Mononuclear cell (primary cell): ENCODE data around the gene SLC35E1. TPM values are rescaled to one million over a fixed set of nuclear protein-coding genes. Genes with fewer than 3 reads are reported as not detected.
"Not testable (repeated sequence)": the region's sequence is repeated elsewhere in the genome, so short reads cannot be mapped to it uniquely, and the experiment has no call there.

ENCODE experiments used
- H3K27me3 ChIP-seq: 2 replicates; pipeline ENCODE4 v1.6.0; 2011; ENCODE audit warnings: low read length, control low read depth; ENCODE audit not compliant: insufficient read depth
- H3K4me1 ChIP-seq: 2 replicates; pipeline ENCODE4 v1.5.1; 2011; ENCODE audit warnings: mild to moderate bottlenecking, low read length, control low read depth; ENCODE audit not compliant: insufficient read depth
- H3K4me3 ChIP-seq: 2 replicates; pipeline ENCODE4 v1.5.1; 2011; ENCODE audit warnings: mild to moderate bottlenecking, low read length, moderate library complexity
- H3K9me3 ChIP-seq: 2 replicates; pipeline ENCODE4 v1.5.1; 2011; ENCODE audit warnings: low read depth, mild to moderate bottlenecking, control low read depth, low read length
- total RNA-seq: library from RNA; depleted of rRNA; stranded (reverse); fragments of >200 nt; gene quantifications from one replicate; pipeline ENCODE4 v1.2.3, GENCODE V29; 2012

The SLC35E1 gene
- total RNA-seq, 1 donor, result 38.5 TPM

GRCh38 chr19:16518483-16519229 is 53.6 kb downstream of the SLC35E1 start:
- no peaks in the 10 kb centered on the region for H3K4me1 ChIP-seq
- no peaks in the 10 kb centered on the region for H3K27me3 ChIP-seq
- no peak overlapping the region for H3K4me3 ChIP-seq
- no peaks in the 10 kb centered on the region for H3K9me3 ChIP-seq

GRCh38 chr19:16518061-16518460 is 54.2 kb downstream of the SLC35E1 start:
- Histone ChIP-seq H3K27me3 (no peaks in the 10 kb centered on the region), H3K9me3 (no peaks in the 10 kb centered on the region)

GRCh38 chr19:16516923-16517610 is 55.1 kb downstream of the SLC35E1 start:
- no peaks in the 10 kb centered on the region for H3K9me3 ChIP-seq
- H3K4me3 ChIP-seq, result no peak overlapping the region
- no peaks in the 10 kb centered on the region for H3K27me3 ChIP-seq
- no peaks in the 10 kb centered on the region for H3K4me1 ChIP-seq

More at GRCh38 chr19:16518061-16518460, 54.2 kb downstream of the SLC35E1 start:
- Histone ChIP-seq H3K4me1 (no peaks in the 10 kb centered on the region), H3K4me3 (no peak overlapping the region)

GRCh38 chr19:16516381-16516780 is 55.8 kb downstream of the SLC35E1 start:
- Histone ChIP-seq H3K4me3 (no peak overlapping the region), H3K4me1 (no peaks in the 10 kb centered on the region), H3K27me3 (no peaks in the 10 kb centered on the region), H3K9me3 (no peaks in the 10 kb centered on the region)

GRCh38 chr19:16514383-16515019 is 57.7 kb downstream of the SLC35E1 start:
- no peaks in the 10 kb centered on the region for H3K4me1 ChIP-seq
- H3K4me3 ChIP-seq, result no peak overlapping the region
- H3K27me3 ChIP-seq, result no peaks in the 10 kb centered on the region
- no peaks in the 10 kb centered on the region for H3K9me3 ChIP-seq

GRCh38 chr19:16512611-16513010 is 59.6 kb downstream of the SLC35E1 start:
- H3K9me3 ChIP-seq, H3K4me1 ChIP-seq, H3K4me3 ChIP-seq, H3K27me3 ChIP-seq: not testable (repeated sequence)

- Histone ChIP-seq H3K9me3 (no peaks in the 10 kb centered on the region), H3K4me1 (no peaks in the 10 kb centered on the region), H3K27me3 (no peaks in the 10 kb centered on the region), H3K4me3 (no peak overlapping the region)
Measured at GRCh38 chr19:16509141-16510061, 62.8 kb downstream of the SLC35E1 start.

- Histone ChIP-seq H3K4me3 (no peak overlapping the region), H3K9me3 (no peaks in the 10 kb centered on the region), H3K27me3 (no peaks in the 10 kb centered on the region), H3K4me1 (no peaks in the 10 kb centered on the region)
Measured at GRCh38 chr19:16508546-16508945, 63.7 kb downstream of the SLC35E1 start.

GRCh38 chr19:16506961-16507360 is 65.3 kb downstream of the SLC35E1 start:
- Histone ChIP-seq H3K27me3 (no peaks in the 10 kb centered on the region), H3K9me3 (no peaks in the 10 kb centered on the region), H3K4me1 (no peaks in the 10 kb centered on the region), H3K4me3 (no peak overlapping the region)

- H3K4me3 ChIP-seq, H3K4me1 ChIP-seq, H3K27me3 ChIP-seq, H3K9me3 ChIP-seq: not testable (repeated sequence)
Measured at GRCh38 chr19:16506161-16506560, 66.1 kb downstream of the SLC35E1 start.

- Histone ChIP-seq H3K9me3 (no peaks in the 10 kb centered on the region), H3K27me3 (no peaks in the 10 kb centered on the region), H3K4me3 (no peak overlapping the region), H3K4me1 (no peaks in the 10 kb centered on the region)
Measured at GRCh38 chr19:16504271-16504670, 67.9 kb downstream of the SLC35E1 start.

Other genes starting within 250 kb of the SLC35E1 start
- 184 TPM for gene KLF2, start 247.6 kb downstream of the SLC35E1 start, total RNA-seq
- gene EPS15L1, start 100.4 kb downstream of the SLC35E1 start, total RNA-seq, result 17.5 TPM
- gene CALR3, start 76.2 kb downstream of the SLC35E1 start, total RNA-seq, result not detected
- gene C19orf44, start 76.0 kb downstream of the SLC35E1 start, total RNA-seq, result 0.10 TPM
- gene CHERP, start 30.0 kb downstream of the SLC35E1 start, total RNA-seq, result 7.2 TPM
- gene MED26, start 55.8 kb upstream of the SLC35E1 start, total RNA-seq, result 21.5 TPM
- 32.6 TPM for gene SMIM7, start 87.7 kb upstream of the SLC35E1 start, total RNA-seq
- gene TMEM38A, start 88.7 kb upstream of the SLC35E1 start, total RNA-seq, result 2.7 TPM
- not detected for gene NWD1, start 147.4 kb upstream of the SLC35E1 start, total RNA-seq